GM13977 (cell line): ENCODE measurements around the gene AFDN.

Experiments
- DNase-seq: peaks from one replicate; pipeline ENCODE4 v3.0.0; 2012; ENCODE audit warnings: low spot score
- in situ Hi-C: fragments of 300-500 bp; cut with MboI; formaldehyde crosslinking; loops from one replicate; pipeline ENCODE4 v1.12.0; 2022; ENCODE audit warnings: low sequenced_read_pairs, low pct_unique_long_range_greater_than_20kb, mixed read lengths, inconsistent platforms; ENCODE audit not compliant: unreplicated experiment
- TF ChIP-seq, protein P1 (sequence below): IDR thresholded peaks from 2 replicates; pipeline ENCODE4 v1.5.1; 2012; ENCODE audit warnings: mild to moderate bottlenecking, control low read depth; ENCODE audit not compliant: insufficient read depth; ENCODE audit errors: extremely low read depth, missing control alignments

AFDN gene

DNA sequence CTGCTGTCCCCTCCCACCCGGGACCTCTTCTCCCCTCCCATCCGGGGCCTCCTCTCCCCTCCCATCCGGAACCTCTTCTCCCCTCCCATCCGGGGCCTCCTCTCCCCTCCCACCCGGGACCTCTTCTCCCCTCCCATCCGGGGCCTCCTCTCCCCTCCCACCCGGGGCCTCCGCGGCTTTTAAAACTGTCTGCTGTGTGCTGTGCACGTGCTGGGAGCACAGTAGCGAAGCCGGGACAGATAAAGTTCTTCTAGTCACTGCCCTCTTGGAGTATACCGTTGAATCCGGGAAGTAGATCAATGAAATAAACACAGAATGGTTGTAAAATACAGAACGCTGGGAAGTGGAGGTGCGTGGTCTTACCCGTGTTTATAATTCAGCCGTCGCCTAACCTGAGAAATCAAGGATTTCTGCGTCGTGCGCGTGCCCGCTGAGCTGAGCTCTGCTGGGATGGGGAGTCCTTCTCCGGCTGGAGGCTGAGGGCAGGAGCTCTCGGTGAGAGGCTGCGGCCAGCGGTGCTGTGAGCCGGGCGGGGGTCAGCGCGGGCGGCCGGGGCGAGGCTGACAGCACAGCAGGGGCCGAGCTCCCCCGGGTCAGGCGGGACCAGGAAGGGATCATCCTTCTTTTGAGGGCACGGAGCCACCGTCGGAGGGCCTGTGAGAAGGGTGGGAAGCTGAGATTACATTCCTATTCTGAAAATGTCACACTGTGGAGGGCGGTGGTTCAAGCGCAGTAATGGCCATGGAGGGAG, 151.2 kb downstream of the AFDN start:
- in situ Hi-C loops, result no loop called here
- TF ChIP-seq, protein P1, sequence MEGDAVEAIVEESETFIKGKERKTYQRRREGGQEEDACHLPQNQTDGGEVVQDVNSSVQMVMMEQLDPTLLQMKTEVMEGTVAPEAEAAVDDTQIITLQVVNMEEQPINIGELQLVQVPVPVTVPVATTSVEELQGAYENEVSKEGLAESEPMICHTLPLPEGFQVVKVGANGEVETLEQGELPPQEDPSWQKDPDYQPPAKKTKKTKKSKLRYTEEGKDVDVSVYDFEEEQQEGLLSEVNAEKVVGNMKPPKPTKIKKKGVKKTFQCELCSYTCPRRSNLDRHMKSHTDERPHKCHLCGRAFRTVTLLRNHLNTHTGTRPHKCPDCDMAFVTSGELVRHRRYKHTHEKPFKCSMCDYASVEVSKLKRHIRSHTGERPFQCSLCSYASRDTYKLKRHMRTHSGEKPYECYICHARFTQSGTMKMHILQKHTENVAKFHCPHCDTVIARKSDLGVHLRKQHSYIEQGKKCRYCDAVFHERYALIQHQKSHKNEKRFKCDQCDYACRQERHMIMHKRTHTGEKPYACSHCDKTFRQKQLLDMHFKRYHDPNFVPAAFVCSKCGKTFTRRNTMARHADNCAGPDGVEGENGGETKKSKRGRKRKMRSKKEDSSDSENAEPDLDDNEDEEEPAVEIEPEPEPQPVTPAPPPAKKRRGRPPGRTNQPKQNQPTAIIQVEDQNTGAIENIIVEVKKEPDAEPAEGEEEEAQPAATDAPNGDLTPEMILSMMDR, result no peak

GRCh38 chr6:167978607-167979006, 151.9 kb downstream of the AFDN start:
- in situ Hi-C loops, result no loop called here
- no peak for DNase-seq
- TF ChIP-seq, protein P1, result no peak

More for the DNA sequence above, 151.2 kb downstream of the AFDN start:
- no peak for DNase-seq

DNA sequence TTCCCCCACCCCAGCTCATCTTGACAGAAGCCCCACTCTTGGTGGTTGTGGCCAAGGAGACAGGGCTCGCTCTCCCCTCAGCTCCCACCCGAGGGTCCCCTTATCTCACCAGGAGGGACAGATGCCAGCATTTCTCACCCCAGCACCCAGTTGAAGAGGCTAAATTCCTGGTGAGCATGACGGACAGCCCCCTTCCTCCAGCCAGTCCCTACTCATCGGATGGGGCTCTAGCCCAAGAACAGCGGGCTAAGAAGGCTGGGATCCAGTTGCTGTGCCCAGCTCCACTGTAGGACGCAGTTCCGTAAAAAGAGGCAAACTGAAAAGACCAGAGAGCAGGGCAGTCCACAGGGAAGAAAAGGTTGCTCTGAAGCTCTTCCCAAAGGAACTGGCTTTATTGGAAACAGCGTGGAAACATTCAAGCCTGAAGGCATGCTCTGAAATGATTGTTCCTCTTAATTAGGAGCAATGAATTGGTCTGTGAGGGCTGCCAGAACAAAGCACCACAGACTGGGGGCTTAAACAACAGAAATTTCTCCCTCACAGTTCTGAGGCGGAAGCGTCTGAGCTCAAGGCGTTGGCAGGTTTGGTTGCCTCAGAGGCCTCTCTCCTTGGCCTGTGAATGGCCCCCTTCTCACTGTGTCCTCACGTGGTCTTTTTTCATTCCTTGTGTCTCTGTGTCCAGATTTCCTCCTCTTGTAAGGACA, 152.9 kb downstream of the AFDN start:
- in situ Hi-C loops, result no loop called here
- TF ChIP-seq, protein P1, result no peak
- no peak for DNase-seq

DNA sequence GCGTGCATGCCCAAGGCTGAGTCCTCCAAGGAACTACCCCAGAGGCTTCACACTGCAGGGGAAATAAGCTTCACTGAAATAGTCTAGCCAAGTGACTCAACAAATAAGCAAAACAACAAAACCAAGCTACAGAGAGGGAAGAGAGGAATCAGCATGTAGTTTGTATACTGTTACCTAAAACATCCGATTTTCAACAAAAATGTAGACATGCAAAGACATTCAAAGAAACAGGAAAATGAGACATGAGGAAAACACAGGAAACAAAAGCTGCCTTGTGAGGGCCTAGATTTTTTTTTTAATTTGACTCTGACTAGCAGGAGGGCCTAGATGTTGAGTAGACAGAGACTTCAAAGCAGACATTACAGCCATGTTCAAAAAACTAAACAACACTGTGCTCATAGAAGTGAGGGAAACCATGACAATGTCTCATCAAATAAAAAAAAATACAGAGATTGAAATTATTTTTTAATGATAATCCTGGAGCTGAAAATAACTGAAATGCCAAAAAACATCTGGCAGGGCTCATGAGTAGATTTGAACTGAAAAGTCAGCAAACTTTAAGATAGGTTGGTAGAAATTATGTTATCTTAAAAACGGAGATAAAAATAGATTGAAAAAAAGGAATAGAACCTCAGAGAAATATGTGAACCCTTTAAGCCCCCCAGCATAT, 154.3 kb downstream of the AFDN start:
- in situ Hi-C loops, result no loop called here
- DNase-seq, result no peak
- TF ChIP-seq, protein P1, result no peak

GRCh38 chr6:167981916-167982462, 155.3 kb downstream of the AFDN start:
- DNase-seq, result no peak
- in situ Hi-C loops, result no loop called here
- TF ChIP-seq, protein P1, result no peak

DNA sequence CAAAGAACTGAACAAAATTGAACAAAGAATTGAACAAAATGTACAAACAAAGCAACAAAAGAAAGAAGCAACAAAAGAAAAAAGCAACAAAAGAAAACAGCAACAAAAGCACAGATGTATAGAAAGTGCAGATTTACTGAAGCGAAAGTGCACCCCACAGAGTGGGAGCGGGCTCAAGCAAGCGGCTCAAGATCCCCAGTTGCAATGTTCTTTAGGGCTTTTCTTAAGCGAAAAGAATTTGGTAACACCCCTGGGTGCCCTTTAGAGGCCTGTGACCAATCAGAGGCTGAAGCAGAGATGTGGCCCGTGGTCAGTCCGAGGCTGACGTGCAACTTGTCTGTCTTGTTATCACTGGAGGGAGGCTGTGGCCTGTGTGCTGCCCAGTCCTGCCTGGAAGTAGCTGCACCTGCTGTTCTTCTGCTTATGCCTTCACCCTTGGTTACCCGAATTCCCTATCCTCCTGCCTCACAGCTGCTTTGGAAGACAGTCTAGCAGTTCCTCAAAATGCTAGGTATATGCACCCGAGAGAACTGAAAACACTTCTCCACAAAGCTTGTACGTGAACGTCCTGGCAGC, 157.5 kb downstream of the AFDN start:
- in situ Hi-C loops, result no loop called here
- TF ChIP-seq, protein P1, result no peak
- DNase-seq, result no peak
